GM12878 (cell line): Measurements from ENCODE around the gene ISY1. TPM values are rescaled to one million over a fixed set of nuclear protein-coding genes. Genes with fewer than 3 reads are reported as not detected.

Source experiments
- ATAC-seq: fragments of 200-7000 bp; cut with Tn5 transposase; 3 replicates; pipeline ENCODE4 v1.9.1; 2020; ENCODE audit warnings: mild to moderate bottlenecking, moderate library complexity
- BruUV-seq: library from RNA; stranded (reverse); fragments of 400-500 nt; replicated peaks from 2 replicates; lab custom pipeline; 2021; lab: Mats Ljungman, UMichigan
- CTCF ChIA-PET: fragments of 300-600 bp; sonication (Branson Sonifier 250); formaldehyde crosslinking; extraction: SDS; loops from one replicate; lab custom pipeline; 2021; ENCODE audit warnings: inconsistent platforms; lab: Yijun Ruan, JAX
- POLR2A ChIA-PET: fragments of 350-600 bp; formaldehyde crosslinking; extraction: SDS; loops from one replicate; lab custom pipeline; 2021; ENCODE audit warnings: inconsistent platforms; lab: Charles Lee
- RAD21 ChIA-PET: fragments of 300-600 bp; sonication (Branson Sonifier 250); formaldehyde crosslinking; loops from one replicate; lab custom pipeline; 2023; ENCODE audit warnings: antibody characterized with exemption; ENCODE audit not compliant: unreplicated experiment; lab: Charles Lee
- SMC1A ChIA-PET: fragments of 300-600 bp; sonication (Branson Sonifier 250); formaldehyde crosslinking; loops from one replicate; lab custom pipeline; 2023; ENCODE audit not compliant: unreplicated experiment, uncharacterized antibody; lab: Charles Lee
- DNase-seq: peaks from one replicate; pipeline ENCODE4 v3.0.0-alpha.2; 2011; ENCODE audit warnings: low read depth, low spot score
- FAIRE-seq: peaks from 3 replicates; lab custom pipeline; 2011; peaks lifted over from hg19 to GRCh38; lab: Jason Lieb, UNC
- H2AFZ ChIP-seq: 2 replicates; pipeline ENCODE4 v1.6.0; 2011; ENCODE audit warnings: low read depth, low read length, control low read depth; ENCODE audit not compliant: control insufficient read depth
- H3K27ac ChIP-seq: 2 replicates; pipeline ENCODE4 v1.5.1; 2011; ENCODE audit warnings: control low read depth; ENCODE audit not compliant: control insufficient read depth, insufficient read depth
- H3K27me3 ChIP-seq, 2 experiments: replicated peaks in 1 of 2; 2 replicates each; pipeline versions ENCODE4 v1.6.0 to v1.6.1; 2011; ENCODE audit warnings: low read length in 1 of 2; ENCODE audit not compliant: control insufficient read depth in 2 of 2, insufficient read depth in 2 of 2
- H3K36me3 ChIP-seq, 2 experiments: 2 replicates each; pipeline ENCODE4 v1.5.1; 2011; ENCODE audit warnings: low read length in 1 of 2; ENCODE audit not compliant: control insufficient read depth in 2 of 2, insufficient read depth in 2 of 2
- H3K4me1 ChIP-seq: 2 replicates; pipeline ENCODE4 v1.6.1; 2011; ENCODE audit warnings: mild to moderate bottlenecking, low read length, moderate library complexity, mixed read lengths; ENCODE audit not compliant: control insufficient read depth, insufficient read depth
- H3K4me2 ChIP-seq: 2 replicates; pipeline ENCODE4 v1.6.0; 2011; ENCODE audit warnings: control low read depth; ENCODE audit not compliant: control insufficient read depth, insufficient read depth
- H3K4me3 ChIP-seq: fragments of 200-600 bp; sonication (generic); 2 replicates; pipeline ENCODE4 v1.5.1; 2016
- H3K79me2 ChIP-seq: 2 replicates; pipeline ENCODE4 v1.6.0; 2011; ENCODE audit warnings: low read length; ENCODE audit not compliant: control insufficient read depth, insufficient read depth
- H3K9ac ChIP-seq: 2 replicates; pipeline ENCODE4 v1.8.0; 2011; ENCODE audit warnings: low read length, control low read depth, mixed read lengths; ENCODE audit not compliant: control insufficient read depth, insufficient read depth
- H3K9me3 ChIP-seq: replicated peaks from 3 replicates; pipeline ENCODE4 v1.5.1; 2011; ENCODE audit warnings: mild to moderate bottlenecking, low read length; ENCODE audit not compliant: control insufficient read depth, insufficient read depth
- H4K20me1 ChIP-seq: 2 replicates; pipeline ENCODE4 v1.6.0; 2011; ENCODE audit not compliant: control insufficient read depth, insufficient read depth
- CBX5 ChIP-seq: sonication (generic); IDR thresholded peaks from 2 replicates; pipeline ENCODE4 v1.6.1; 2016; ENCODE audit warnings: low read depth, moderate library complexity, mild to moderate bottlenecking, inconsistent platforms
- NFIC ChIP-seq: IDR thresholded peaks from 2 replicates; pipeline ENCODE4 v1.6.1; 2012; ENCODE audit warnings: low read depth, mild to moderate bottlenecking, inconsistent platforms, low read length, moderate library complexity
- PAX5 ChIP-seq: IDR thresholded peaks from 2 replicates; pipeline ENCODE4 v1.6.1; 2011; ENCODE audit warnings: low read depth, low read length, borderline replicate concordance
- SRF ChIP-seq, 2 experiments: IDR thresholded peaks; 2 replicates each; pipeline ENCODE4 v1.6.1; 2011; ENCODE audit warnings: low read depth in 2 of 2, low read length in 2 of 2, mild to moderate bottlenecking in 1 of 2, moderate library complexity in 1 of 2
- SUZ12 ChIP-seq: fragments of 200-600 bp; sonication (generic); IDR thresholded peaks from one replicate; pipeline ENCODE4 v1.6.1; 2018; ENCODE audit warnings: antibody characterized with exemption, mild to moderate bottlenecking; ENCODE audit not compliant: unreplicated experiment
- WGBS: methylation state at CpG from one replicate; pipeline ENCODE4 v1.1.6; 2016; ENCODE audit warnings: low lambda C conversion rate; ENCODE audit not compliant: insufficient replicate concordance, insufficient coverage; ENCODE audit errors: missing lambda C conversion rate; 5-methylcytosine and 5-hydroxymethylcytosine counted together
- in situ Hi-C: fragments of 300-500 bp; cut with MboI; formaldehyde crosslinking; loops from 9 replicates; pipeline ENCODE4 v1.14.3; 2018; ENCODE audit warnings: mixed read lengths
- intact Hi-C: fragments of 100-400 bp; cut with micrococcal nuclease; formaldehyde crosslinking; loops from one replicate; pipeline ENCODE4 v1.14.2; 2022; ENCODE audit not compliant: unreplicated experiment
- polyA plus RNA-seq, 11 experiments: library from polyadenylated mRNA; depleted of rRNA in 4 of 11; unstranded in 6 of 11; stranded (reverse) in 5 of 11; fragments of >200 nt; fragmentation: Nextera tagmentation in 4 of 11; fragmentation: Illumina TruSeq in 1 of 11; extraction: Ambion mirVana in 4 of 11; extraction: Trizol in 1 of 11; gene quantifications; 1 replicate in 1 of 11; 2 replicates in 10 of 11; pipeline versions ENCODE4 v1.2.1 to v1.2.3, GENCODE V29; 2011 to 2016; ENCODE audit warnings: inconsistent platforms in 2 of 11, missing spikeins in 2 of 11, low read depth in 1 of 11
- total RNA-seq, 4 experiments: library from RNA; depleted of rRNA in 3 of 4; stranded (reverse); fragments of >200 nt in 3 of 4; fragmentation: Illumina TruSeq in 1 of 4; extraction: Trizol in 1 of 4; gene quantifications; 2 replicates each; pipeline versions ENCODE4 v1.2.1 to v1.2.3, GENCODE V29; 2013 to 2021

ISY1 gene
- total and polyA plus RNA-seq, 10 of the 15 experiments (the other 5 are each of a cell fraction or from before 2014, with no cell fraction given): 28.3 to 72.2 (median 44.7) TPM

DNA sequence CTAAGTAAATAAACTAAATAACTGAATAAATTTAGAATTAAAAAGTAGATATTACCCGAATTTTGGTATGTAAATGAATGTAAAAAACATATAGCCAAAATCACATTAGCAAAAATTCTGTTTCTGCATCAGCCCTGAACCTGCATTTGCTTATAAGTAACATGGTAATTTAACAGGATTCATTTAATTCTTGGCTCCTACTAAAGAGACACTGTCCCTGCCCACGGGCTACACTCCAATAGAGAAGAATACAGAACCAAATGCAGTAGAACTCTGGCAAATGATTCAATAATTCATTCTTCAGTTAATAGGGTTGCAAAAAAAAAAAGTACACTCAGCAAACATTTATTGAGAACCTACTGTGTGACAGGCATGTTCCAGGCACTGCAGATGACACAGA, 43.6 kb upstream of the ISY1 start:
- Histone ChIP-seq H3K4me1 (no peaks in the 10 kb centered on the region), H2AFZ (no peak overlapping the region), H3K36me3 (no peaks in the 10 kb centered on the region), H3K4me2 (no peak overlapping the region), H3K4me3 (no peak overlapping the region), H3K9me3 (no peaks in the 10 kb centered on the region), H3K27me3 (no peaks in the 10 kb centered on the region), H3K9ac (no peak overlapping the region), H3K79me2 (no peaks in the 10 kb centered on the region), H4K20me1 (no peaks in the 10 kb centered on the region), H3K27ac (no peak overlapping the region)
- ChIA-PET POLR2A (no interaction called here), RAD21 (no interaction called here), SMC1A (no interaction called here), CTCF (interaction anchor here (1.2 to 1.4 kb wide), 2 partner anchors 8 to 41 kb away, joined by 3 to 7 read pairs; no protein-coding TSS in a partner anchor)
- DNase-seq (no peak), ATAC-seq (no peak), FAIRE-seq (no peak)
- in situ Hi-C loops: no loop called here
- TF ChIP-seq SRF (IDR thresholded peaks at IDR 0.05; ENCODE audit: low read depth in 2 of 2, low read length in 2 of 2): no peak
- no peak for TF ChIP-seq PAX5
- TF ChIP-seq CBX5: no peak
- TF ChIP-seq SUZ12: no peak
- intact Hi-C loops: no loop called here
- BruUV-seq: no TSS peak
- 27% methylated on average over 2 of the region's 2 CpGs for WGBS

DNA sequence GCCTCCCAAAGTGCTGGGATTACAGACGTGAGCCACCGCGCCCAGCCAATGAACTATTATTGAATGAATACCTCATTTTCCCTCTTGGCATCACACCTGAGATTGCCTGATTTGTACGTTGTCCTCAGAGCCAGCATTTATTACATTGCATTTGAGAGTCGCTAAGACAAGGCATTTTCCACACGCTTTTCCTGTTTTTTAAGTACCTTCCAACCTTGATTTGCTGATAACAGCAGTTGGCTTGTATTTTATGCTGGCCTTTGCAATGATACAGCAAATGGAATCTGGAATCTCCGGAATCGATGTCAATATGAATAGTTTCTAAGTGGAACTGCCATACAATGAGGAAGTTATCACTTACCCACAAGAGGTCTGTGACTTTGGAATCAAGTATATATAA, 38.5 kb upstream of the ISY1 start:
- TF ChIP-seq NFIC: no peak
- H3K27me3 ChIP-seq: no peaks in the 10 kb centered on the region
- no peaks in the 10 kb centered on the region for H3K36me3 ChIP-seq
- no peak overlapping the region for H2AFZ ChIP-seq
- no peak overlapping the region for H3K27ac ChIP-seq
- H3K4me1 ChIP-seq: no peaks in the 10 kb centered on the region
- 99% methylated on average over 8 of the region's 8 CpGs for WGBS
- CTCF ChIA-PET: no interaction called here
- RAD21 ChIA-PET: no interaction called here
- intact Hi-C loops: no loop called here
- POLR2A ChIA-PET: interaction anchor here (0.6 kb wide), 1 partner anchor 45 kb away, joined by 3 read pairs; no protein-coding TSS in a partner anchor
- H3K4me2 ChIP-seq: no peak overlapping the region
- ATAC-seq (no peak), FAIRE-seq (no peak), DNase-seq (no peak)
- H3K79me2 ChIP-seq: no peaks in the 10 kb centered on the region
- no peak overlapping the region for H3K4me3 ChIP-seq
- no TSS peak for BruUV-seq
- no peaks in the 10 kb centered on the region for H4K20me1 ChIP-seq
- in situ Hi-C loops: no loop called here
- no peaks in the 10 kb centered on the region for H3K9me3 ChIP-seq
- H3K9ac ChIP-seq: no peak overlapping the region
- SMC1A ChIA-PET: interaction anchor here (1.0 kb wide), 1 partner anchor 12 kb away, joined by 4 read pairs; no protein-coding TSS in a partner anchor
